Hepatocyte (in vitro differentiated cells): ENCODE results near the gene RCAN2. TPM values are rescaled to one million over a fixed set of nuclear protein-coding genes. Genes with fewer than 3 reads are reported as not detected.

Source experiments
- DNase-seq: peaks from one replicate; pipeline ENCODE4 v3.0.0-alpha.2; 2016; ENCODE audit warnings: low spot score
- H2AFZ ChIP-seq: fragments of 200-600 bp; sonication (generic); 2 replicates; pipeline ENCODE4 v1.6.0; 2016; ENCODE audit warnings: antibody characterized with exemption, mild to moderate bottlenecking
- H3K27ac ChIP-seq: fragments of 200-600 bp; sonication (generic); 2 replicates; pipeline ENCODE4 v1.5.1; 2016; ENCODE audit warnings: mild to moderate bottlenecking
- H3K27me3 ChIP-seq: fragments of 200-600 bp; sonication (generic); 2 replicates; pipeline ENCODE4 v1.6.1; 2016
- H3K36me3 ChIP-seq: fragments of 200-600 bp; sonication (generic); replicated peaks from 2 replicates; pipeline ENCODE4 v1.5.1; 2016; ENCODE audit warnings: low read depth; ENCODE audit not compliant: insufficient read depth
- H3K4me1 ChIP-seq: fragments of 200-600 bp; sonication (generic); 2 replicates; pipeline ENCODE4 v1.5.1; 2016; ENCODE audit warnings: mild to moderate bottlenecking, moderate library complexity; ENCODE audit not compliant: insufficient read depth
- H3K4me2 ChIP-seq: fragments of 200-600 bp; sonication (generic); 2 replicates; pipeline ENCODE4 v1.6.0; 2016
- H3K4me3 ChIP-seq: fragments of 200-600 bp; sonication (generic); 2 replicates; pipeline ENCODE4 v1.5.1; 2016; ENCODE audit warnings: mild to moderate bottlenecking
- H3K79me2 ChIP-seq: fragments of 200-600 bp; sonication (generic); 2 replicates; pipeline ENCODE4 v1.6.0; 2017; ENCODE audit warnings: mild to moderate bottlenecking
- H3K9me2 ChIP-seq: fragments of 200-600 bp; sonication (generic); replicated peaks from 2 replicates; pipeline ENCODE4 v1.6.0; 2017; ENCODE audit warnings: mild to moderate bottlenecking; ENCODE audit not compliant: insufficient read depth
- H3K9me3 ChIP-seq: fragments of 200-600 bp; sonication (generic); 2 replicates; pipeline ENCODE4 v1.5.1; 2016; ENCODE audit warnings: low read depth, mild to moderate bottlenecking
- H4K20me1 ChIP-seq: fragments of 200-600 bp; sonication (generic); 2 replicates; pipeline ENCODE4 v1.6.0; 2016; ENCODE audit warnings: mild to moderate bottlenecking; ENCODE audit not compliant: insufficient read depth, poor library complexity, severe bottlenecking
- EZH2 ChIP-seq: fragments of 200-600 bp; sonication (generic); IDR thresholded peaks from 2 replicates; pipeline ENCODE4 v1.6.1; 2016; ENCODE audit warnings: antibody characterized with exemption, mild to moderate bottlenecking, borderline replicate concordance
- EZH2phosphoT487 ChIP-seq: fragments of 200-600 bp; sonication (generic); IDR thresholded peaks from one replicate; pipeline ENCODE4 v1.6.1; 2018; ENCODE audit warnings: antibody characterized with exemption, mild to moderate bottlenecking, low read depth, moderate library complexity; ENCODE audit not compliant: unreplicated experiment, severe bottlenecking
- WGBS: methylation state at CpG from one replicate; pipeline ENCODE4 v1.1.6; 2016; ENCODE audit warnings: low lambda C conversion rate; ENCODE audit errors: missing lambda C conversion rate; 5-methylcytosine and 5-hydroxymethylcytosine counted together
- polyA plus RNA-seq: library from polyadenylated mRNA; unstranded; fragments of >200 nt; fragmentation: Nextera tagmentation; extraction: Ambion mirVana; gene quantifications from 2 replicates; pipeline ENCODE4 v1.2.1, GENCODE V29; 2016
- total RNA-seq: library from RNA; depleted of rRNA; stranded (reverse); fragments of >200 nt; gene quantifications from 2 replicates; pipeline ENCODE4 v1.2.3, GENCODE V29; 2014
- TF ChIP-seq, protein P1 (sequence below): fragments of 200-600 bp; sonication (generic); IDR thresholded peaks from 2 replicates; pipeline ENCODE4 v1.5.1; 2016; ENCODE audit warnings: antibody characterized with exemption, mild to moderate bottlenecking; ENCODE audit not compliant: poor library complexity

Gene RCAN2
- total and polyA plus RNA-seq, 2 experiments from 2014 or later: 5.0 to 6.6 TPM

DNA sequence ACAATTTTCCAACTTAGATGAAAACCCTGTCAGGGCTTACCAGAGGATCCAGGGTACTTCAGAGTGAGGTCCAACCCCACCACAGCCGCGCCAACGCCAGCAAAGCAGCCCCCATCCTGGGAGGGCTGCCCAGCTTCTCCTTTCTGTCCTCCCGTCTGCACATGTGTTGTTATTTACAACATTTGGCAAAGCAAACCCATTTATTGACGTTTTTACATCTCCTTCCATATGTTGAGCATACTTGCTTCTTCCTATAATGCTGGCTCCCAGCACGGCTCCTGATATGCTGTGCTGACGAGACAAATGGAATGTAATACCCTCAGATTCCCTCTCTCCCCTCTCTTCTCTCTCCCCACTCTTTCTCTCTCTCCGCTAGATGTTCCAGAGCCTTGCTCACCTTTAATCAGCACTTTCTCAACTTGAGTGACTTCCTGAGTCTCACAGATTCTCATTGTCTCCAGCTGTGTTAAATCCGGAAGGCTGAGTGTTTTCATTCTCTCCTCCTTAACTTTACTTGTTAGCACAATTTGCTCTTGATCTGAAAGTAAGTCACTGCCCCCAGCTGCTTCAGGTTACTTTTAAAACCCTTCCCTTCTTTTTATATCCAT, 22.7 kb downstream of the RCAN2 start:
- no peaks in the 10 kb centered on the region for H3K4me1 ChIP-seq
- H3K27ac ChIP-seq: no peak overlapping the region
- 66% methylated on average over 9 of the region's 9 CpGs for WGBS
- no peaks in the 10 kb centered on the region for H3K27me3 ChIP-seq
- no peaks in the 10 kb centered on the region for H4K20me1 ChIP-seq
- no peak overlapping the region for H3K4me2 ChIP-seq
- no peak overlapping the region for H2AFZ ChIP-seq
- TF ChIP-seq EZH2phosphoT487: no peak
- TF ChIP-seq EZH2: no peak
- TF ChIP-seq, protein P1, sequence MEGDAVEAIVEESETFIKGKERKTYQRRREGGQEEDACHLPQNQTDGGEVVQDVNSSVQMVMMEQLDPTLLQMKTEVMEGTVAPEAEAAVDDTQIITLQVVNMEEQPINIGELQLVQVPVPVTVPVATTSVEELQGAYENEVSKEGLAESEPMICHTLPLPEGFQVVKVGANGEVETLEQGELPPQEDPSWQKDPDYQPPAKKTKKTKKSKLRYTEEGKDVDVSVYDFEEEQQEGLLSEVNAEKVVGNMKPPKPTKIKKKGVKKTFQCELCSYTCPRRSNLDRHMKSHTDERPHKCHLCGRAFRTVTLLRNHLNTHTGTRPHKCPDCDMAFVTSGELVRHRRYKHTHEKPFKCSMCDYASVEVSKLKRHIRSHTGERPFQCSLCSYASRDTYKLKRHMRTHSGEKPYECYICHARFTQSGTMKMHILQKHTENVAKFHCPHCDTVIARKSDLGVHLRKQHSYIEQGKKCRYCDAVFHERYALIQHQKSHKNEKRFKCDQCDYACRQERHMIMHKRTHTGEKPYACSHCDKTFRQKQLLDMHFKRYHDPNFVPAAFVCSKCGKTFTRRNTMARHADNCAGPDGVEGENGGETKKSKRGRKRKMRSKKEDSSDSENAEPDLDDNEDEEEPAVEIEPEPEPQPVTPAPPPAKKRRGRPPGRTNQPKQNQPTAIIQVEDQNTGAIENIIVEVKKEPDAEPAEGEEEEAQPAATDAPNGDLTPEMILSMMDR: no peak
- no peaks in the 10 kb centered on the region for H3K79me2 ChIP-seq
- DNase-seq: no peak
- no peaks in the 10 kb centered on the region for H3K36me3 ChIP-seq
- no peaks in the 10 kb centered on the region for H3K9me3 ChIP-seq
- H3K9me2 ChIP-seq: no peaks in the 10 kb centered on the region
- no peak overlapping the region for H3K4me3 ChIP-seq

DNA sequence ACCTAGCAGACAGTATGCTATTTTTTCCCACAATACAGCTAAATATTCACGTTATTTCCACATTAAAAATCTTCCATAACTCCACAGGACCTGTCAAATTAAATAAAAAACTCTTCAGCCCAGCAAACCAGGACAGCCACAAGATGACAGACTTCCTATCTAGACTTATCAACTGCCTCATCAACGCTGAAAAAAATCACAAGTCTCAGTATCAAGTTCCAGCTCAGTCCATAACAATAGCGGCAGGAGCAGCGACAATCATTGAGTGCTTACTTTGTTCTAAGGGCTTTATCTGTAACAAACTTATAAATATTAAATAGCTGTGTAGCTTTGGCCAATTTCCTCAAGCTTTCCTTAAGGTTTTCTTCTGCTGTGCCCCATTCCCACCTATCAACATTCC, 24.7 kb downstream of the RCAN2 start:
- Histone ChIP-seq H3K9me3 (no peaks in the 10 kb centered on the region), H3K9me2 (no peaks in the 10 kb centered on the region), H3K4me3 (no peak overlapping the region), H3K4me1 (no peaks in the 10 kb centered on the region), H3K27ac (no peak overlapping the region), H2AFZ (no peak overlapping the region), H3K79me2 (no peaks in the 10 kb centered on the region), H3K4me2 (no peak overlapping the region), H3K27me3 (no peaks in the 10 kb centered on the region), H4K20me1 (no peaks in the 10 kb centered on the region), H3K36me3 (no peaks in the 10 kb centered on the region)
- DNase-seq: no peak
- 64% methylated on average over 4 of the region's 4 CpGs for WGBS
- TF ChIP-seq EZH2phosphoT487 (no peak), EZH2 (no peak)
- TF ChIP-seq, protein P1: no peak

DNA sequence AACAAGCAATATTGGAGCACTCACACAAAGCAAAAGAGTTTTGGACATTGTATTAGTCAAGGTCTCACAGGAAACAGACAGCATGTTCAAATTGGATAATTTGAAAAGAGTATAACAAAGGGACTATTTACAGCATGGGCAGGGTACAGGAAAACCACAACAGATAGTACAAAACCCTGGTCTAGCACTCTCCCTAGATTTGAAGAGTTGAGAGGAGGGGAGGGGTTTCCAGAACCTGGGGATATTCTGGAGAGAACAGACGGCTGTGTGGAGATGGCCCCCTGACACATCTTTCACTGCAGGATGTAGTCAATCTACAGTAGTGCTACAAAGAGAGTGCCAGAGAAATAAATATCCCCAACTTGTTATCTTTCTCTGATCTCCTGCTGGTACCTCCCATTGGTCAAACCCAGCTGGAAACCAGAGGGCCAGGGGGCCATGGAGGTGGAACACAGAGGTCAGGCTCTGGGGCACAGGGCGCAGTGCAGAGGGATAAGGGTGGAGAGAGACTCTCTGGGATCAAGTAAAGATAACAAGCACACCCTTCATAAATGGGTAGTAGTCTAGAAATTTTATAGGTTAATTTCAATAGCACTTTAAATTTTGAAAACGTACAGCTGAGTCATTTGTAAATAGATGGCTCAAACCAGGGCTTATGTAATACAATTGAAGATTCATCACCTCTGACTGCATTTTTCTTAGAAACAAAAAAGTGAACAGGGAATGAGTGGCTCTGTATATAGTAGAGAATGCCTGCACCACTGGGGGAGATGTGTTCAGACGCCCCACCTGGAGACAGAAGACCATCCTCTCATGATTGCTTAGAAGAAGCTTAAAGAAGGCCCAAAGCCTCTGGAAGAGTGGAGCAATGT, 25.7 kb downstream of the RCAN2 start:
- no peak for DNase-seq
- Histone ChIP-seq H3K9me2 (no peaks in the 10 kb centered on the region), H3K27ac (no peak overlapping the region), H3K79me2 (no peaks in the 10 kb centered on the region), H3K36me3 (no peaks in the 10 kb centered on the region), H3K9me3 (no peaks in the 10 kb centered on the region), H4K20me1 (no peaks in the 10 kb centered on the region), H3K4me1 (no peaks in the 10 kb centered on the region), H3K4me3 (no peak overlapping the region), H3K27me3 (no peaks in the 10 kb centered on the region), H3K4me2 (no peak overlapping the region), H2AFZ (no peak overlapping the region)
- TF ChIP-seq, protein P1: no peak
- TF ChIP-seq EZH2 (no peak), EZH2phosphoT487 (no peak)
- WGBS: 56% methylated on average over 4 of the region's 4 CpGs
